Stimulated activated CD4-positive, alpha-beta T cell treated with anti-CD3 and anti-CD28 coated beads, Interleukin-4, amount 100 ng/mL, for 48 hours (primary cell): ENCODE data around the gene AHRR.
A peak's percentile ranks its signal among the peaks of the same experiment; 100 is the strongest.

Source experiments
- DNase-seq, 2 donors: peaks; one replicate each; pipeline ENCODE4 v3.0.0-alpha.2; 2020; ENCODE audit warnings: low read depth in 2 of 2

AHRR gene

DNA sequence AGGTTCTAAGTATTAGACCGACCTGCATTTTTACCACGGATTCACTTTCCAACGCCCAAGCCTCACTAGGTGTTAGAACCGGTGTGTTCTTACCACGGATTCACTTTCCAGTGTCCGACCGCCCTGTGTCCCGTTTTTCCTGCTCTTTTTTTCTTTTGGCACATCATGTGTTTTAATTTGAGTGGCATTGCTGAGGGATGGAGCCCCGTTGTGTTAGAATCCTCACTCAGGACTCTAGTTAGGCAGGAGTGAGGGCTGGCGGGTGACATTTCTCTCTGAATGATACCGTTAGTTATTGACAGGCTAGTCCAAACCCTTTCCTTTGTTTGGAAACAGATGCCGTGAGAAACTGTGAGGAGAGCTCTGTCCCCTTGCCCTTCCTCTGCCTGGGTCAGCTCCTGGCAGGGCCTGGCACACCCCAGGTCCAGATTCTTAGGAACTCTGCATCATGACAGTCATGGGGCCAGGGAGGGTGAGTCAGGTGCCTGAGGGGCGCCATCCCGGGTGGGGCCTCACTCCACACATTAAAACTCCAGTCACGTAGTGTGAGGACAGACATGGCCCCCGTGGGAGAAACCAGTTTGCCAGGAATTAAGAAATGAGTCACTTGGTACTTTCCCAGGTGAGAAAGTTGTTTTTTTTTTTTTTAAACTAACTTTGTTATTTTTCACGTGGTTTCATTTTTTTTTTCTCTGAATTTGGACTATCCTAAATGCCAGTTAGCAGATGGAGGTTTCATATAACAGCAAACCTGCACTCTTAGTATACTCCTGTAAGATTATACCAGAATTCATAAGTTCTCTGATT lies 137.2 kb downstream of the AHRR start:
- peak; percentile 46 to 72 for DNase-seq

DNA sequence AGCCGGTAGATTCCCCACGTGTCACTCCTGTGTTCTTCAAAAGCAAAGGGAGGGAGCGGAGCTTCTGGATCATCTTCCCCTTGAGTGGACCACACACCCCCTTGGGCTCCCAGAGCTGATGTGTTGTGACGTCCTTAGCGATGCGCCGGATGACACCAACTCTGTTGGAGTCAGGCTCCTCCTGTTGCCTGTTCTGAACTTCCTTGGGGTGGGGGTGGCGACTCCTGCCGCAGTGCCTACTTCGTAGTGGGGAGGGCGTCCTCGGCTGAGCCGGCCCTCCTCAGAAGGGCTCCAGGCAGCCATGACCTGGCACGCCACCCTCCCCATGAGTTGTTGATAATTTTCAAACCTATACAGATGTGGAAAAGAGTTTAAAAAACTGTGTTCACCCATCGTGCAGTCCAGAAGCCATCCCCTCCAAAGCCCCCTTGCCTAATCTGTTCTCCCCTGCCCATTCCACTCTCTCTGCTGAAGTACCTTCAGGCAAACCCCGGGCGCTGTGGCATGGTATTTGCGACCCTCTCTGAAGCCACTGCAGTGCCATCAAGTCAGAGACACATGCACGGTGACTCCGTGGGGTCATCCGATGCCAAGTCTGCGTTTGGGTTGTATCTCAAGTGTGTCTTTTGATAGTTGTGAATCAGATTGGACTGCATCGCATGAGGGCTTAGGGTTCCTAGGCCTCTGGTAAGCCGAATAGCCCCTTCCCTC lies 138.2 kb downstream of the AHRR start:
- DNase-seq: no peak

- no peak for DNase-seq
These were observed 138.7 kb downstream of the AHRR start for GRCh38 chr5:460273-460625.

- DNase-seq: no peak
These were observed 140.6 kb downstream of the AHRR start for GRCh38 chr5:462051-462481.

GRCh38 chr5:463301-463700 lies 141.8 kb downstream of the AHRR start:
- DNase-seq: no peak

- DNase-seq: peak in 1 of 2 donors; percentile 51
These were observed 142.4 kb downstream of the AHRR start for GRCh38 chr5:463952-464351.

GRCh38 chr5:464446-464842 lies 142.9 kb downstream of the AHRR start:
- no peak for DNase-seq

- no peak for DNase-seq
These were observed 143.5 kb downstream of the AHRR start for GRCh38 chr5:464843-465590.

- DNase-seq: no peak
These were observed 144.3 kb downstream of the AHRR start for GRCh38 chr5:465591-466403.

- no peak for DNase-seq
These were observed 145.3 kb downstream of the AHRR start for GRCh38 chr5:466661-467310.

DNA sequence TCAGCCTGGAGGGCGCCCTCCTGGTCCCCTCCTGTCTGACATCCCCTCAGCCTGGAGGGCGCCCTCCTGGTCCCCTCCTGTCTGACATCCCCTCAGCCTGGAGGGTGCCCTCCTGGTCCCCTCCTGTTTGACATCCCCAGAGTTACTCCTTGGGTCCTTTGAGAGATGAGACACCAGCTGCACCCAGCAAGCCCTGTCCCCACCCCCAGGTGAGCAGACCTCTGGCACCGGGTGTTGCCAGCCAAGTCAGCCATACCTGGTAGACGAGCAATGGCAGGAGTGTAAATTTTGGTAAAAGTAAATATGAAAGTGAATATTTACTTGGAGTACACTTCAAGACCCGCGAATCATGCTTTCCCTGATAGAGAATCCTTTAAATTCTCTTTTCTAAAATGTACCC lies 146.9 kb downstream of the AHRR start:
- no peak for DNase-seq

DNA sequence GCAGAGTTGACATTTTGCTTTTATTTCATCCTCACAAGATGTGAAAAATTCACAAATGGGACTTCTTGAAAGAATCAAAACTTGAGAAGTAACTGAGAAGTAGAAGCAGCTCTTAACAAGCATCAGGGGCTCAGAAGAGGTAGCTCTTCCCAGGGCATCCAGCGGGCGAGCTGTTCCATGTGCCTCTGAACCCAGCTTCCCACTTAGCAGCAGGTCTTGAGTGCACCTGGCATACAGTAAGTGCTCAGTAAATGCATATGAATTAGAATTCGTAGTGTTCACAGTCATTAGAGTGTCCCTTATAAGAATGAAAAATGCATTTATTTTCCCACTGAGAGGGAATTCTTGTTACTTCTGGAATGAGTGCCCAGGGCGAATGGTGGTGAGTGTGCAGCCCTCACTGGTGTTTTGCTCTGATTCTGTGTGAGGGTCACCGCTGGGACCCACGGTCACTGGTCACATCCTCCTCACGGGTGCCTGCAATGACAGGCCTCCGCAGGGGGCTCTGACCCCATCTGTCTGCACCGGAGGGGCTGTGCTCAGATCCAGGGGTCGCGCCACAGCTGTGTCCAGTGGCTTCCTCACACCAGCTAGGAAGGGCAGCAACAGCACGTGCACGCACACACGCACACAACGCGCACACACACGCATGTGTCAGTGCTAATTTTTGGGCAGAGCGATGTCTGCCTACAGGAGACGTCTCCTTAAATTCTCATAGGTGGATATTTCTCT lies 148.4 kb downstream of the AHRR start:
- DNase-seq: no peak

- no peak for DNase-seq
These were observed 149.6 kb downstream of the AHRR start for GRCh38 chr5:470961-471749.

GRCh38 chr5:471750-472058 lies 150.2 kb downstream of the AHRR start:
- no peak for DNase-seq

DNA sequence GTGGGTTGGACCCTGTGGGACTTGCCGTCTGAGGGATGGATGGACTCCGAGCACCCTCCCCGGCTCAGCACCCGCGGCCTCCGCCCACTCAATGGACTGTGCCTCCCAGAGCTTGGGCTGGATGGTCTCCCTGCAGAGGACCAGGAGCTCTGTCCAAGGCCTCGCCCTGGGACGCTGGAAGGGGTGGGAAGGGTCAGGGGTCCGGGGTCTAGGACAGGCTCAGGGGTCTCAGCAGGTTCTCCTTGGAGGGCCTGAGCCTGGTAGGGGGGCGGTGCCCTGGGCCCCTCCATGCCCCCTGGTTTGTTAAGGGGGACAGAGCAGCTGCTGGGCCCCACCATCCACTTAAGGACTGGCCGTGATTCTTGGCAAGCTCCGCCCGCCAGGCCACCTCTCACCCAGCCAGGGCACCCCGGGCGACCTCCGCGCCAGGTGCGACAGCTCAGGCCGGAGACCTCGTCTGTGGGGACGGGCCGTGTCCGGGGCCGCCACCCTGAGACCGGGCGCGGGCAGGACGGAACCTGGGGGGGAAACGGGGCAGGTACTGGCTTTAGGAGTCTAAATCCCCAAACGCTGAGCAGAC lies 150.7 kb downstream of the AHRR start:
- DNase-seq: no peak

DNA sequence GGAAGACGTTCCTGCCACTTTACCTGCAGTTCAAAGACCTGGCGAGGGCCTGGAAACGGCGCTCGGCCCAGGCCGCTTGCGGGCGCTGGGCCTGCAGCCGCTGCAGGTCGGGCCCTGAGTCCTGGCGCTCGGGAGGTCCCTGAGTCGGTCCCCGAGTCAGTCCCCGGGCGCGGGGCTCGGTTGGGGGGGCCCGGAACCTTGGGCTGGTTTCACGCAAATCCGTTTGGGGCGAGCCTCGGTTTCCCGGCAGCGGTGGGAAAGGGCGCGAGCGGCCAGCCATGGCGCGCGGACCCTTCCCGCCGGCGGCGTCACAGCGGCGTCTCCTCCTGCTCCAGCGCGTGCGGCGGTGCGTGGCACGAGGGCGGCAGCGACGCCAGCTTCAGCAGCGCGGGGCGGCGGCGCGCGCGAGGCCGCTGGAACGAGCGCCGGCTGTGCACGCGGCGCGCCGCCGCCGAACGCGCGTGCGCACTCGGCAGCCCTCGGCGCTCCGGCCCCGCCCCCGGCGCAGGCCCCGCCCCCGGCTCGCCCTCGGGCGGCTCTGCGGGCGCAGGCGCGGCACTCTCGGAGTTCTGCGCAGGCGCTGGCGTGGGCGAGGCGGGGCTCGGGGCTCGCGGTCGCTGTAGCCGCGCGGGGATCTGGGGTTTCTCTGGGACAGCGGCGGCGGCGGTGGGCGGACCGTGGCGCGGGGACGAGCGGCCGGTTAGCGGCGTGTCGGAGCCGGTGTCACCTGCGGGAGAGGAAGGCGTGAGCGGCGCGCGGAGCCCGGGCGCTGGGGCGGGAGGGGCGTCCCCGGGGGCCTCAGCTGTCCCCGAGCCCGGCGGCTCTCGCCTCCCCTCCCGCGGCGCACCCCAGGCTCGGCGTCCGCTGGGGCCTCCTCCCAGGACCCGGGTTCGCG lies 151.4 kb downstream of the AHRR start:
- peak; percentile 86 to 90 for DNase-seq

GRCh38 chr5:473551-474192 lies 152.2 kb downstream of the AHRR start:
- DNase-seq: peak in 1 of 2 donors; percentile 25
